Psoas muscle (tissue), 8 donors: ENCODE measurements around the gene ASPG. TPM values are rescaled to one million over a fixed set of nuclear protein-coding genes. Genes with fewer than 3 reads are reported as not detected.

Source experiments
- ATAC-seq, 4 donors: fragments of 200-7000 bp; cut with Tn5 transposase; one replicate each; pipeline ENCODE4 v1.9.1; 2020; ENCODE audit warnings: moderate library complexity in 3 of 4, mild to moderate bottlenecking in 2 of 4
- DNase-seq, 2 donors: peaks; one replicate each; pipeline ENCODE4 v3.0.0-alpha.2; 2020
- H3K27ac ChIP-seq: fragments of 200-600 bp; one replicate; pipeline ENCODE4 v1.8.0; 2022
- H3K27me3 ChIP-seq, 3 donors: fragments of 200-600 bp in 1 of 3; one replicate each; pipeline versions ENCODE4 v1.6.1 to v1.8.0; 2013 to 2022; ENCODE audit warnings: low read length in 2 of 3, mild to moderate bottlenecking in 2 of 3, moderate library complexity in 1 of 3; ENCODE audit not compliant: insufficient read depth in 3 of 3
- H3K36me3 ChIP-seq, 2 donors: fragments of 200-600 bp in 1 of 2; one replicate each; pipeline versions ENCODE4 v1.6.1 to v1.8.0; 2013 to 2022; ENCODE audit warnings: low read depth in 1 of 2, mild to moderate bottlenecking in 1 of 2, moderate library complexity in 1 of 2; ENCODE audit not compliant: insufficient read depth in 1 of 2
- H3K4me1 ChIP-seq: fragments of 200-600 bp; one replicate; pipeline ENCODE4 v1.8.0; 2022
- H3K4me3 ChIP-seq: fragments of 200-600 bp; one replicate; pipeline ENCODE4 v1.8.0; 2022; ENCODE audit warnings: mild to moderate bottlenecking
- H3K9me3 ChIP-seq: fragments of 200-600 bp; one replicate; pipeline ENCODE4 v1.8.0; 2022
- CTCF ChIP-seq: fragments of 200-600 bp; IDR thresholded peaks from one replicate; pipeline ENCODE4 v1.8.0; 2022; ENCODE audit warnings: antibody characterized with exemption
- WGBS, 3 donors: extraction: QIAGEN DNeasy Blood & Tissue Kit; methylation state at CpG; one replicate each; pipeline versions ENCODE4 v1.1.6 to v1.1.7; 2013; 5-methylcytosine and 5-hydroxymethylcytosine counted together
- intact Hi-C, 2 donors: fragments of 100-400 bp; cut with DNase I; formaldehyde crosslinking; loops; one replicate each; pipeline versions ENCODE4 v1.11.0 to v1.14.2; 2022
- polyA plus RNA-seq, 3 donors: library from polyadenylated mRNA; stranded (reverse); fragments of 200-250 nt; gene quantifications; one replicate each; pipeline ENCODE4 v1.2.3, GENCODE V29; 2013
- total RNA-seq, 4 donors: library from RNA; stranded (reverse); fragmentation: NEBNext Ultra II Directional in 2 of 4; extraction: Animal tissue kit (Norgen Biotek cat#: 25700) in 2 of 4; gene quantifications; one replicate each; pipeline versions ENCODE4 v1.2.1 to v1.2.4, GENCODE V29; 2021 to 2023
- donor health status: healthy with polysubstance abuse.
- donor health status: DM: no; HTN: no; CAD: no; lungs with moderate emphysema.
- donor health status: Bipolar disorder and iron deficiency.
- donor health status: healthy.
- donor health status: DM: yes; HTN: yes; CAD: no.
- donor health status: DM: no; HTN: no; CAD: no.
- donor health status: DM: no; HTN: no; CAD: no.
- donor health status: DM: yes; HTN: yes; CAD: no.

Gene ASPG
- total and polyA plus RNA-seq, 7 donors: 0.04 to 0.84 (median 0.33) TPM; not detected in 1

GRCh38 chr14:104096751-104097700 lies 11.5 kb downstream of the ASPG start:
- Histone ChIP-seq H3K27me3 (peaks cover 0 to 13% (median 3%) of the 10 kb centered on the region in 3 donors), H3K27ac (no peak overlapping the region), H3K9me3 (no peaks in the 10 kb centered on the region), H3K4me3 (no peak overlapping the region), H3K4me1 (no peaks in the 10 kb centered on the region), H3K36me3 (no peaks in the 10 kb centered on the region)
- no peak for TF ChIP-seq CTCF
- intact Hi-C loops: no loop called here
- 45 to 58% (median 53%) methylated on average over 23 to 25 of the region's 25 CpGs for WGBS, 3 donors
- ATAC-seq (no peak), DNase-seq (peak; percentile 12 to 42)

- DNase-seq (peak; percentile 1 to 45), ATAC-seq (no peak)
- H3K36me3 ChIP-seq: no peaks in the 10 kb centered on the region
- H3K27me3 ChIP-seq: peaks cover 0 to 13% (median 0%) of the 10 kb centered on the region in 3 donors
- no peak overlapping the region for H3K27ac ChIP-seq
- intact Hi-C loops: no loop called here
- no peaks in the 10 kb centered on the region for H3K9me3 ChIP-seq
- H3K4me1 ChIP-seq: no peaks in the 10 kb centered on the region
- TF ChIP-seq CTCF: no peak
- H3K4me3 ChIP-seq: no peak overlapping the region
- 85 to 89% (median 87%) methylated on average over 24 to 25 of the region's 25 CpGs for WGBS, 3 donors
Observed at GRCh38 chr14:104098272-104099095, 13.0 kb downstream of the ASPG start.

- Histone ChIP-seq H3K4me1 (no peaks in the 10 kb centered on the region), H3K27me3 (peaks cover 0 to 13% (median 0%) of the 10 kb centered on the region in 3 donors), H3K36me3 (no peaks in the 10 kb centered on the region), H3K4me3 (no peak overlapping the region), H3K27ac (no peak overlapping the region), H3K9me3 (no peaks in the 10 kb centered on the region)
- whole genome bisulfite sequencing, 3 donors: 70 to 77% (median 76%) methylated on average over 25 to 26 of the region's 26 CpGs
- intact Hi-C loops: no loop called here
- no peak for TF ChIP-seq CTCF
- DNase-seq: peak; percentile 5 to 48
- no peak for ATAC-seq
Observed at GRCh38 chr14:104099096-104100041, 13.9 kb downstream of the ASPG start.
